HG03520 (cell line): ENCODE measurements around the gene TF.

Experiments
- ATAC-seq: cut with Tn5 transposase; IDR thresholded peaks from one replicate; pipeline ENCODE4 v1.9.1; 2021; ENCODE audit warnings: mild to moderate bottlenecking, moderate library complexity; ENCODE audit not compliant: unreplicated experiment

TF gene

DNA sequence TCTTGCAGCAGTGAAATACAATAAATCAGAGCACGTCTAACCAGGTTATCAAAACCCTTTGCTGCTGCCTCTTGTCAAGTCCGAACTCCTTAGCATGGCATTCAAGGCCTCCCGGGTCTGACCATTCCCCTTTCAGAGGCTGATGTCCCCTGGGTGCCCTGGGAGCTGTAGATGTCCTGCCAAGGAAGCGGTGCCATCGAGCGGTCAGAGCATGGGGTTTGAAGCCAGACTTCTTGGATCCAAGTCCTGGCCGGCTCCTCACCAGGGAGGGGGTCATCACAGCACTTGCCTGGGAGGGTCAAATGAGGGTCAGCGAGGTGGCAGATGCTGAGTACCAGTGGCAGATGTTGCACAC is 496 bp downstream of the TF start:
- ATAC-seq = no peak

DNA sequence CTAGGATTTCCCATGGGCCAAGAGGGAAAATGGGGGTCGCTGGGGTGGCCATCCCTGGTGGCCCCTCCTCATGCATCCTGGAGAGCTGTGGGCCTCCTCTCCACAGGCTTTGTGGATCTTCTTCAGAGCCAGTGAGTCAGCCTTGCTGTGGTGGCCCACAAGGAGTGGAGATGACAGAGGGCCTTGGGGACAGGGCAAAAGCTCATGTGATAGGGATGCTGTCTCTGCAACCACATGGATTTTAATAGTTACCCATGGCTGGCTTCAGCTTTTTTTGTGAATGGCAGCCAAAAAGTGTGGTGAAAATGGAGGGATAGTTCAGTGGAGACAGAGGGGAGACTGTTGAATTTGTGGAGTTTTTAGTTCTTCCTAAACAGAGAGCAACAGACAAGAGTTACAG is 1.2 kb downstream of the TF start:
- no peak for ATAC-seq

DNA sequence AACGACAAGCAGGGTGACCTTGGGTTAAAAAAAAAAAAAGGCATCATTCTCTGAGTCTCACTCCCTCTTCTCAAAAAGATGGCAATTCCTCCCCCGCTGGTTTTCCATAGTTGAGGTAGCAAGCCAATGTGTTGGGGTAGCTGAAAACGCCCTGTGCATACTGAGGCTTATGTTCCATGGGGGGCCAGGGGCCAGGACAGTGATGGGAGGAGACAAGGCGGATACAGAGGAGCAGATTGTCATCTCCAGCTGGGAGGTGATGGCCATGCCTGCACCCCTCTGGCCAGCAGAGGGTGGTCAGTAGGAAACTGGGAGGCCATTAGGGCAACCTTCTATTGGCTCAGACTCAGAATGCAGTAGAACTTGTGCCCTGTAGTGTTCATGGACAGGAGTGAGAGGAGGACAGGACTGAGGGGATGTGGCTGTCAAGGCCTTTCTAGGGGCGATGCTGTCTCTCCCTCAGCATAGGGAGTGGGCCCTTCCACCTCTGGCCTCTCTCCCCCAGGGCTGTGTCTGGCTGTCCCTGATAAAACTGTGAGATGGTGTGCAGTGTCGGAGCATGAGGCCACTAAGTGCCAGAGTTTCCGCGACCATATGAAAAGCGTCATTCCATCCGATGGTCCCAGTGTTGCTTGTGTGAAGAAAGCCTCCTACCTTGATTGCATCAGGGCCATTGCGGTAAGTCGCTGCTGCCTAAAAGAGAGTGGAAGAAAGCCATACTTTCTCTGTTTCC is 1.9 kb downstream of the TF start:
- no peak for ATAC-seq

DNA sequence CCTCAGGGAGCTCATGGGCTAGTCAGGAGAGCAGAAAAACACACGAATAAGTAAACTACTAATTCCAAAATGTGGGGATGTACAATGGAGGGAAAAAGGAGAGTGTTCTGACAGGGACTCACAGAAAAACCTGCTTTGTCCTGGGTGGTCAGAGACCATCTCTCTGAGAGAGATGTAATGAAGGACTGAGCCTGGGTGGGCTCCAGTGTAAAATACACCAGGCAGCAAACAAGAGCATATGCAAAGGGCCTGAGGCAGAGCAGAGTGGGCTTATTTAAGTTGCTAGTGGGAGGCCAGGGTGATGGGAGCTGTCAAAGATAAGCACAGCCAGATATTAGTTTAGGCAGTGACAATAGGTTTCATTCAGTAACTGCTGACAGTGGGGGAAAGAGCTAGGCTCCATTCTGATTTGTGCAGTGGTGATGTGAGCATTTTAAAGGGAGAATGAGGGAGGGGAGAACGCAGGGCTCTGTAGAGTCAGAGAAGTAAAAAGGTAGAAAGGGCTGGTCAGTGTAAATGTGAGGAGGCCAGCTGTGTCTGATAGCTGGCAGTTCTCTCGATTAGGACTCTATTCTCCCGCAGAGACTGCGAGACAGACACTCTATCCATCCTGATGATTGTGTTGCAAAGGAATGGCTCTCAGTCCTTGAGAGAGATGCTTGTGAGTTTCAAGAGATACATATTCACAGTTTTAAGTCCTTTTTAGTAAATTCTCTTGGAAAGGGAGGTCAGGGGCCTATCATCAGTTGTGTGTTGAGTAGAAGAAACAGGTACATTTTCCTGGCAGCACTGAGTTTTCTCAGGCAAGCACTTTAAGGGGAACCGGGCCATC is 3.5 kb downstream of the TF start:
- ATAC-seq = no peak

DNA sequence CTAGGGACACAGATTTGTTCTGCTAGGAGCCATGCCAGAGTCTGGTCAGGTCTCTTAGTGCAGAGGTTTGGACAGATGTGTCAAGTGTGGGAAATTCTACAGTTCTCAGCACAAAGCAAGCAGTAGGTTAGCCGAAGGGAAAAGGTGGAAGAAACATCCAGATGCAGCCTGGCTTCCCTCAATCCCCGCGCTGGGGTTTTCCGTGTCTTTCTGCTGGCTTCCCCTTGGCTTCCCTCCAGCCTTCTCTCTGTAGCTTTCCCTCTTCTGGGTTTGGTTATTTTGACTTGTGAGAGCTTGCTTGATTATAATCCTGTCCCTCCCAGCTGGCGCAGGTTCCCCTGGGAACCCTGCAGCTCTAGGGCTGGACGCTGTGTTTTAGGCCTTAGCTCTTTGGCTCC is 4.1 kb downstream of the TF start:
- ATAC-seq = no peak

DNA sequence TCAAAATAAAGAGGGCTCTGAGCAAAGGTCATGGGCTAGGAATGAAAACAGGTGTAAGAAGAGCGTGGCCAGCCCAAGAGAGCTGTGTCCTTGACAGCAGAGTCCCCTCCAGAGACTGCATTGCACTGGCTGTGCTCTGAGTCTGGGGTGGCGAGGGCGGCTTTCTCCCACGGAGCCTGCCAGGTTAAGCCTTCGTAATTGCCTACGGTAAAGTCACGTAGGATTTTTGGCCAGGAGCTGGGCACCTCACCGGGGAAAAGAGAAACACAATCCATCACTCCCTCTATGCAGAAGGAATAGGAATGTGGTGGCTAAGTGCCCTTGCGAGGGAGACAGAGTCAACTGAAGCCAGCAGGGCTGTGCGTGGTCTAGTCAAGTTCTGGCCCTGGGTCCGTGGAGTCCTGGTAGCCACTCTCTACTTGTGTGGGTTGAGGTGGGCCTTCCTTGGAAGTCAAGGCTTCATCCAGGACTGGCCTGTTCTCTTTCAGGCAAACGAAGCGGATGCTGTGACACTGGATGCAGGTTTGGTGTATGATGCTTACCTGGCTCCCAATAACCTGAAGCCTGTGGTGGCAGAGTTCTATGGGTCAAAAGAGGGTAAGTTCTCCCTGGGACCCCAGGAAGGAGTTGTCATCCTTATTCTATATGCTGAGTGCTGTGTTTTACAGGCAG is 7.0 kb downstream of the TF start:
- no peak for ATAC-seq

DNA sequence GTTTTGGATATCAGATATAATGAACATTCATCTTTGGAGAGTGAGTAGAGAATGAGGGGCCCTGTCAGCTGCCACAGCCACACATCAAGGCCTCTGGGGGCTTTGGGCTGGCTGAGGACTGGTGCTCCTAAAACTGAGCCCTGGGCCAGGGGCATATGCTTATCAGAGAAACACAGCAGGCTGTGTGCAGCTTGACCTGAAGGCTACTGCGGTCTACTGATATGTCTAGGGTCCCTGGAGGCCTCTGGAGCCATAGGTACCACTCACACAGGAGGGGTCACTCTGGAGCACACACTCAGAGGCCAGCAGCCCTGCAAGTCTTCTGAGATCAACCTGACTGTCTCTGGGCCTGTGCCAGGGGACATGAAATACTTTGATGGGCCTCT is 7.6 kb downstream of the TF start:
- ATAC-seq = no peak

DNA sequence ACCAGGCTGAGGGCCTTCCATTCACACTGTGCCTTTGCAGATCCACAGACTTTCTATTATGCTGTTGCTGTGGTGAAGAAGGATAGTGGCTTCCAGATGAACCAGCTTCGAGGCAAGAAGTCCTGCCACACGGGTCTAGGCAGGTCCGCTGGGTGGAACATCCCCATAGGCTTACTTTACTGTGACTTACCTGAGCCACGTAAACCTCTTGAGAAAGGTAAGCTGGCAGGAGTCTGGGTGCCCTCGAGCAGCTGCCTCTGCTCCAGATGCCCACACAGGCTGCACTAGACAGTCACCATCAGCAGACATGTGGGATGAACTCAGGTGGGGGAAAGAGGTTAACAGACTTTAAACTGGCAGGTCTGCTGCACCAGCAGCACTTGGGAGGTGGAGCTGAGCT is 8.3 kb downstream of the TF start:
- no peak for ATAC-seq

DNA sequence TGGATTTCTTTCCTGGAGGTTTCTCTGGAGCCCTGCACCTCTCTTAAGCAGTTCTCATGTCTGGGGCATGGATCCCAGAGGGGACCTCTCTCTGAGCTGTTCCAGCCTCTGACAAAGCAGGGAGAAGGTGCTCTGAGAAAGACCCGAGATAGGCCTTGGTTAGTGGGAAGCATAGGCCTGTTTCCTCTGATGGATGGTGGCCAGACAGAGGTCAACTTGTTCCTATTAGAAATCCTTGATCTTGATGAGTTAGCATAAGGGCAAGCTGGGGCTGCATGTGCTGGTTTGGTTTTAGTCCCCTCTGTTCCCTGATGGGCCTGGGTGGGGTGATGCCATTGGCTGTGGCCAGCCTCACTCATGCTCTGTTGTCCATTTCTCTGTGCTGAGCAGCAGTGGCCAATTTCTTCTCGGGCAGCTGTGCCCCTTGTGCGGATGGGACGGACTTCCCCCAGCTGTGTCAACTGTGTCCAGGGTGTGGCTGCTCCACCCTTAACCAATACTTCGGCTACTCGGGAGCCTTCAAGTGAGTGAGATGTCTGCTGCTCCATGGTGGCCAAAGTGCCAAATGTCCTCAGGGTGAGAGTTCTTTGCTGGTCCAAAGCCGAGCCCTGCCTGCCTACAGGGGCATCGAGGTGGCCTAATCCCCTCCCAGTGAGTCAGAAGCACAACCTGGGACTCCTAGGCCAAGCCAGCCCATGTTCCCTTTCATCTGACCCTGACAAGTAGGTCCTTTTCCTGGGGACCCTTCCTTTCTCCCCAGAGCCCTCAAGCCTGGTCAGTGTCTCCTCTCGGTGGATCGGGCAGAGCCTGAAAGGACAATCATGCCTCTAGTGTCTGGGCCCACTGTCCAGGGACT is 9.0 kb downstream of the TF start:
- ATAC-seq = no peak

DNA sequence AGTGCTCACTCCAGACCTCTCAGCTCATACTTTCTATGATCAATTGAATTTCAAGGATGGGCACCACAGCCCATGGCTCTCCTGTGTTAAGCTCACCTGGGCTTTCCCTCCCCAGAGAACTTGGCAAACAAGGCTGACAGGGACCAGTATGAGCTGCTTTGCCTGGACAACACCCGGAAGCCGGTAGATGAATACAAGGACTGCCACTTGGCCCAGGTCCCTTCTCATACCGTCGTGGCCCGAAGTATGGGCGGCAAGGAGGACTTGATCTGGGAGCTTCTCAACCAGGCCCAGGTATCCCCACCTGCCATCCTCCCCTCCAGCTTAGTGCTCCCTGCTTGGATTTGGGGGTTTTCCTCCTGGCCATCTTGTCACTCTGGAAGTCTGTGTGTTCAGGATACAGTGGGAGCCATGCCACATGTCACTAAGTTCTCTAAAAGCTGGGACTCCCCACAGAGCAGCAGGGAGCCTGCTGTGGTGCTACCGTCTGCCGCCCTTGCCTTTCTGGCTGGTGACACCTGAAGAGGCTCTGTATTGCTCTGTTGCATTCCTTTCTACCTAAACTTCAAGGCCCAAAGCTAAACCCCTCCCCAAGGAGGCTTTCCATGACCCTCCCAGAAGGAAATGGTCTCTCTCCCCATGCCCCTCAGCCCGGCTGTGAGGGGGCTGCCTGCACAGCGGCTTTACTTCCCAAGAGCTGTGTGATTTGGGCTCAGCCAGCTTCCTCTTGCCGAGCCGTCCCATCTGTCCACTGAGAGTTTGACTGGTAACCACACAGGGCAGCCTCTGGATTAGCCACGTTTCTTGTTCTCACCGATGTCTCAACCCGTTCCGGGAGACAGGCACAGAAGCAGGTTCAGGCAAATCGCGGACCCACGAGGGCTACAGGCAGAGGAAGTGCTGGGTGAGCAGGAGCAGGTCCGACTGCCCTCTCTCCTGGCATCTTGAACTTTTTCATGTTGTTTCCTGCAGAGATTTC is 10.8 kb downstream of the TF start:
- ATAC-seq = no peak

DNA sequence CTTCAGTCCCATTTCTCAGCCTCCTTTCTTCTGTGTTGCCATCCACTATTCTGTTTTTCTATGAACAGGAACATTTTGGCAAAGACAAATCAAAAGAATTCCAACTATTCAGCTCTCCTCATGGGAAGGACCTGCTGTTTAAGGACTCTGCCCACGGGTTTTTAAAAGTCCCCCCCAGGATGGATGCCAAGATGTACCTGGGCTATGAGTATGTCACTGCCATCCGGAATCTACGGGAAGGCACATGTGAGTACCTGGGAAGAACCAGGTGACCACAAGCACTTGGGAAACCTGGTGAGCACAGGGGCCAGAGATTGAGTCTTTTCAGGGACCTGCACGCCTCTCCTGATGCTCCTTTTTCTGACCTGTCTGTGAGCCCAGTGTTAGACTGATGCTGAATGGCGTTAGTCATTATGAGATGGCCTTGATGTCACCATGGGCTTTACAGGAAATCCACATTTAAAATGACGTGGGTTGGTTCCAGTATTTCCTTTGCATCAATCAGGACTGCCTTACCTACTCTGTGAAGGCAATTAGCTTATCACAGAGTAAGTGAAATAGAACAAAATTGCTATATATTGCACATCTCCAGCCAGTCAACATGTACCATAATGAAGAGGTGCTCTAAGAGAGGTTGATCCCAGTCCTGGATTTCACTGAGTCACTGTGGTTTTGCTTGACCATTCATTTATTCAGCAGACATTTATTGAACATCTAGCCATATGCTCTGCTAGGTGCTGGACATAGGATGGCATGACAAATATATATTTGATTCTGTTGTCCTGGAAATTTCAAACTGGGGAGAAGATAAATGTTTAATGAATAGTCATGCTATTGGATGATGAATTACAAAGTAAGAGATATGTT is 11.7 kb downstream of the TF start:
- ATAC-seq = no peak

DNA sequence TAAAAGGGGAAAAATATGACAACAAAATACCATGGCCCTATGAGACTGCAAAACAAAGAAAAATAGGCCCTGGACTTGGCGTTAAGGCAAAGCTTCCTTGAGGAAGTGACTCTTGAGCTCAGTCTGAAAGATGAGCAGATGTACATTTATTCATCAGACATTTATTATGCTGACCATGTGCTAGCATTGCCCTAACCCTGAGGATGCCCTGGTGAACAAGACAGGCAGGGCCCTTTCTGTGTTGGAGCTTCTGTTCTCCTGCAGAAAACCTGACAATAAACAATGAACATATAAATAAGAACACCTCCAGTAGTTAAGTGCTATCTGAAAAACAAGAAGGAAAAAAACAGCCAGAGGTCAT is 12.4 kb downstream of the TF start:
- ATAC-seq = no peak

DNA sequence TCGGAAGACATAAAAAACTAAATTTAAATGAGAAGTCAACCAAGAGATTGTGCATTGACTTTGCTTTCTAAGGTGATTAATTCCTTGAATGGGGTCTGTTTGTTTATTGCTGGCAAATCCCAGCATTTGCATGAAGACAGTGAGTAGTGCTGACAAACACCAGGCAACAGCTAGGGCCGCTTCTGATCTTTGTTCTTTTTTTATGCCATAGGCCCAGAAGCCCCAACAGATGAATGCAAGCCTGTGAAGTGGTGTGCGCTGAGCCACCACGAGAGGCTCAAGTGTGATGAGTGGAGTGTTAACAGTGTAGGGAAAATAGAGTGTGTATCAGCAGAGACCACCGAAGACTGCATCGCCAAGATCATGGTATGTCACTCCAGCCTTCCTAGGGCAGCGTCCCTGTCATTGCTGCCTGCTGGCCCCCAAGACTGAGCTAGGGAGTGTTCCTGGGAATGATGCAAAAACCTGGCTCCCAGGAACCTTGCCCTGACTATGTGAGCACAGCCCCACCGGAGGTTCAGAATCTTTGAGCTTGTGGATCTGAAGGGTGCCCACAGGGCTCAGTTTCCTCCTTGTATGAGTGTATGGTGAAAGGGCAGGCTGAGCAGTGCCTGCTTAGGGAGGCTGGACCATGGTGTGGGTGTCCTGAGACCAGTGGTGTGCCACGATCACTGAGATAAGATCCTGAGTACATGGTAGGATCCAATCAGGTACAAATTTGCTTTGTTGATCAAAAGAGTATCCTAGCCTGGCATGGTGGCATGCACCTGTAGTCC is 13.0 kb downstream of the TF start:
- ATAC-seq = no peak

DNA sequence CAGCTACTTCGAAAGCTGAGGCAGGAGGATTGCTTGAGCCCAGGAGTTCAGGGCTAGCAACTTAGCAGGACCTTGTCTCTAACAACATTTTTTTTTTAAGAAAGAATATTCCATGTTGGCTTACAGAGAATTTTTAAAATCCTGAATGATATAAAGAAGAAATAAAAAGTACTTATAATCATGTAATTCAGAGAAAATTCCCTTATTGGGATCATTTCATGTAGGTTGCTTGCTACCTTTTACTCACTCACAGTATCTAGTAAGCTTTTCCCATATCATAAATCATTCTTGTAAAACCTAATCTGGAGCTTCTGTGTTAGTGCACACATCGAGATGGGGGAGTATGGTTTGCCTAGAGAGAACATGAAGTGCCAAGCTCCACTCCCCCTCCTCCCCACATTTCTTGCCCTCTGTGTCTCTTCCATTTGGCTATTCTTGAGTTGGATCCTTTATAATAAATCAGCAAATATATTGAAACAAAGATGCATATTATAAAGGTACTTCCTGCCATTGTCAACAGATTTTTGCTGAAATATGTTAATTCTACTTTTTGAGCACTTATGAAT is 13.6 kb downstream of the TF start:
- ATAC-seq = no peak

DNA sequence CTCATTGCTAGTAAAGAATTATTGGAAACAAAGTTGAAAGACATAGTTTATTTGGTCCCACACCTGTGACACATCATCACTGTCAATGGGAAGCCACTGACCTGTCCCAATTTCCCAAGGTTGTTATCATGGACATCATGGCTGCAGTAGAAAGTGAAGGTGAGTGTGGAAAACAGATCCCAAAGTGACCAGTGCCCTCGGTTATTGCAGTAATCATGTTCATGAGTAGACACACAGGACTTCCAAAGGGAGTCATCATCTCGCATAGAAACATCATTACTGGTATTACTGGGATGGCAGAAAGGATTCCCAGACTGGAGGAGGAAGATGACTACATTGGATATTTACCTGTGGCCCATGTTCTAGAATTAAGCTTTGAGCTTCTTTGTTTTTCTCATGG is 14.7 kb downstream of the TF start:
- ATAC-seq = no peak

DNA sequence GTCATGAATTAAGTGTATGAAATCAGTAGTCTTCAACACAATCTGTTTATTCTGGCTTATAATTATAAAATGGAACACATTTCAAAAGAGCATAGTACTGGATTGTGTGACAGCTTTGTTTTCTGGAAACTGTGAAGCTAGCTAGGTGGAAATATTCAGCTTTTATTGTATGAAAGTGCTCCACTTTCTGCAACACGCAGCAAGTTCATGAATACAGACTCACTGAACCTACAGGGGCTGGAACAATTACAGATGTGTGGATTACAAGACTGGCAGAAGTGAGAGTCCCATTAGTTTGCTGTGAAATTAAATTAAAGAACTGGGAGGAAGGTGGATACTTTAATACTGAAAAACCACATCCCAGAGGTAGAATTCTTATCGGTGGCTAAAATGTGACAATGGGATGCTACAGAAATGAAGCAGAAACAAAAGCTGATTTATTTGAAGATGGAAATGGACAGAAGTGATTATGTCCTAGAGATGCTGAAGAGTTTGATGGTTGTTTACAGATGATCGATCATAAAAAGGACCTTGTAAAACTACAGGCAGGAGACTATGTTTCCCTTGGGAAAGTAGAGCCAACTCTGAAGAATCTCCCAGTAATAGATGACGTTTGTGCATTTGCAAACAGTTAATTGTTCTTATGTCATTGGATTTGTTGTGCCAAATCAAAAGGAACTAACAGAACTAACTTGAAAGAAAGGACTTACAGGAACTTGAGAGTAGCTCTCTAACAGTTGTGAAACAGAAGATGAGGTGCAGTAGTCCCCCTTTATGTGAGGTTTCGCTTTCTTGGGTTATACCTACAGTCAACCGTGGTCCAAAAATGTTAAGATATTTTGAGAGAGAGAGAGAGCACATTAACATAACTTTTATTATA is 15.7 kb downstream of the TF start:
- ATAC-seq = no peak

DNA sequence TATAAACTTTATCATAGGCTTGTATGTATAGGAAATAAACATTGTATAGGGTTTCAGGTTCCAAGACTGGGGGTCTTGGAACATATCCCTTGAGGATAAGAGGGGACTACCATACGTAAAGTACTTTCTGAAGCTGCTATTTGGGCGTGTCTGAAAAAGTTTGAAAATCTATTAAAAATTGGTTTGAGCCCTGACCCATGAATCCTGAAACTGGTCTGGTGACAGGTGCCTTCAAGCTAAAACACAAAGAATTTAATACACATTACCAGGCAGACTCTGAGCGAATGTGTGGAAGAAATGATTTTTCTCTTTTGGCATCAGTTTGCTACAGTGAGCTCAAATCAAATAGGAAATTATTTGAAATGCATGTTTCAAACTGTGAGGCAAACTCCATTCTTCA is 16.3 kb downstream of the TF start:
- no peak for ATAC-seq
